Embryonic facial prominence (tissue), 1 donor: ENCODE measurements around the gene NOX1.
"Not testable (repeated sequence)": the region's sequence is repeated elsewhere in the genome, so short reads cannot be mapped to it uniquely, and the experiment has no call there.

Experiments
- DNase-seq: peaks from one replicate; pipeline ENCODE4 v3.0.0-alpha.2; 2016; ENCODE audit errors: extremely low spot score

Gene NOX1

GRCh38 chrX:100819837-100820666 is 54.1 kb downstream of the NOX1 start, which contains the start of gene CSTF2:
TSS of gene CSTF2 (plus strand) at chrX:100820391. CDS start at chrX:100820417, 26 bp downstream.
- DNase-seq, result peak; percentile 27

- DNase-seq, result no peak
Observed at GRCh38 chrX:100819534-100819836, 54.7 kb downstream of the NOX1 start.

DNA sequence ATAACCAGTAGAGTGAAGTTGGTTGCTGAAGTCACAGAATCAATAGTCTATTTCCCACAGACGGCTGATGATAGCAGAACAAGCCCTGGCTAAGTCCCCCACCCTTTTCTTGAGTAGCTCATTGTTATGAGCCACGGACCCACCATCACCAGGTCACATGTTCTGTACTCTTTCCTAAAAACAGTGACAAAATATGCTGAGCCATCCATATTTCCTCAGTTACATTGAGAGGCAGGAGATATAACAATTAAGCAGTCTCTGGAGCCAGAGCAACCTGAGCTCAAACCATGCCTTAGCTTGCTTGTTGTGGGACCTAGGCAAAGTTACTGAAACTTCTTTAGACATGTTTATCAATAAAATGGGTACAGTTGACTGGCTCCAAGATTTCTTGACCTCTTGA is 56.8 kb downstream of the NOX1 start:
- no peak for DNase-seq

DNA sequence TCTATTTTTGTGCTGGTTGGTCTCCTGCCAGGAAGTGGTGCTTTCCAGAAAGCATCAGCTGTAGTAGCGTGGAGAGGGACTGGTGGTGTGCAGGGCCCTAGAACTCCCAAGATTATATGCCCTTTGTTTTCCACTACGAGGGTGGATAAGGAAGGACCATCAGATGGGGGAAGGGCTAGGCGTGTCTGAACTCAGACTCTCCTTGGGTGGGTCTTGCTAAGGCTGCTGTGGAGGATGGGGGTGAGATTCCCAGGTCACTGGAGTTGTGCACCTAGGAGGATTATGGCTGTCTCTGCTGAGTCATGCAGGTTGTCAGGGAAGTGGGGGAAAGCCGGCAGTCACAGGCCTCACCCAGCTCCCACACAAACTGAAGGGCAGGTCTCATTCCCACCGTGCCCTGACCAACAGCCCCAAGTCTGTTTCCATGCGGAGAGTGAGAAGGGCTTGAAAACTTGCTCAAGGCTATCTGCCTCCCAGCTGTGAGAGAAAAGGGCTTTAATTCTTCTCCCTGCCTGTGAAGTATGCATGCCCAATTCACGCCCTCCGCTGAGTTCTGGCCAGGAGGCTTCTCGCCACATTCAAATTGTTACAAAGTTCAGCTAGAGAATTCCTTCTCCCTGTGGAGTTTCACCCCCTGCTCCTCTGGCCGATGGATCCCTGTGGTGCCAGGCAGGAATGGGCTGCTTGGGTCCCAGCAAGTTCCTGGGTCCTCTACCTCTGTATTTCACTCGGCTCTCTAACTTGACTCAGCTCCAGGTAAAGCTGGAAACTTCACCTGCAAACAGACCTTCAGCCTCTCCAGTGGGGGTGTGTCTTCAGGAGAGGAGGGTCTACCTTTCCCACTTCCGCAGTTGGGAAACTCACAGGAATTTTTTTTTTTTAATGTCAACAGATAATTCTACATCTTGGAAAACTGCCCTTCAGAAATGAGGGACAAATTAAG is 61.7 kb downstream of the NOX1 start:
- no peak for DNase-seq

DNA sequence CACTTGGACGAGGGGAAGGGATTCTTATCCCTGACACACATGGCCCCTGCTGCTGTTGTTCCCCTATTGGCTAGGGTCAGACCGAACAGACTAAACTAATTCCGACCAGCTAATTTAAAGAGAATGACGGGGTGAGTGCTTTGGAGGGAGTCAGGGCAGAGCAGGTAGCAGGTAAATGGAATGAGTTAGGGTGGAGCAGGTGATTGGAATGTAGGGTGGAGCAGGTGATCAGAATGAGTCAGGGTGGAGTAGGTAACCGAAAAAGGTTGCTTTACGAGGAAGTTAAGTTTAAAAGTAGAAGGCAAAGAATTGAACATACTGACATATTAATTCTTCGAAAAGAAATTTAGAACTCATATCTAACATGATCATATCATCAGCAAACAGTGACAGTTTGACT is 65.9 kb downstream of the NOX1 start:
- not testable (repeated sequence) for DNase-seq

GRCh38 chrX:100804780-100805179 is 69.4 kb downstream of the NOX1 start:
- DNase-seq, result no peak

DNA sequence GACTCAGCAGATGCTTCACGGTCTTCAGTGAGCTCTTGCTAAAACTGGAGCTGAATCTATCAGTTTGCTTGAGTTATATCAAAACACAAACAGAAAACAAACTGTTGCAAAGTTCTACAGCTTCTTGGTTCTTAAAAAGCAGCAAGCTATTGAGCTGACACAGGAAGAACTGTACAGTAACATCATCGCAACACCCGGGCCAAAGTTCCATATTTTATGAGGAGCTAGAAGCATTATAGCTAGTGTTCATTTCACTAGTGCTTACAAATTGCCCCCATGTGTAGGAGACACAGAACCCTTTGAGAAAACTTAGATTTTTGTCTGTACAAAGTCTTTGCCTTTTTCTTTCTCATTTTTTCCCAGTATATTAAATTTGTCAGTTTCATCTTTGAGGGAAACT is 71.3 kb downstream of the NOX1 start:
- DNase-seq, result no peak

GRCh38 chrX:100798484-100799214 is 75.5 kb downstream of the NOX1 start:
- DNase-seq, result no peak

GRCh38 chrX:100797359-100797758 is 76.8 kb downstream of the NOX1 start:
- no peak for DNase-seq

- DNase-seq, result not testable (repeated sequence)
Observed at GRCh38 chrX:100796371-100796770, 77.8 kb downstream of the NOX1 start.
